IMR-90 (cell line): ENCODE results near the gene ARHGEF7. TPM values are rescaled to one million over a fixed set of nuclear protein-coding genes. Genes with fewer than 3 reads are reported as not detected.

Source experiments
- ATAC-seq: fragments of 200-7000 bp; cut with Tn5 transposase; 2 replicates; pipeline ENCODE4 v1.9.1; 2020; ENCODE audit warnings: low read depth, mild to moderate bottlenecking, moderate library complexity
- BruUV-seq: library from RNA; stranded (reverse); fragments of 400-500 nt; replicated peaks from 2 replicates; lab custom pipeline; 2021; lab: Mats Ljungman, UMichigan
- CTCF ChIA-PET: fragments of 300-600 bp; formaldehyde crosslinking; extraction: SDS; loops from one replicate; lab custom pipeline; 2021; ENCODE audit warnings: antibody characterized with exemption; lab: Yijun Ruan, JAX
- POLR2A ChIA-PET: fragments of 300-600 bp; sonication (Branson Sonifier 250); formaldehyde crosslinking; loops from one replicate; lab custom pipeline; 2022; ENCODE audit warnings: antibody characterized with exemption; ENCODE audit not compliant: unreplicated experiment; lab: Charles Lee
- DNase-seq: peaks from one replicate; pipeline ENCODE4 v3.0.0; 2013
- H2AFZ ChIP-seq: replicated peaks from 2 replicates; pipeline ENCODE3; 2013; ENCODE audit warnings: low read length, mild to moderate bottlenecking; ENCODE audit not compliant: poor library complexity
- H2AK5ac ChIP-seq: 2 replicates; pipeline ENCODE4 v1.6.1; 2013; ENCODE audit warnings: low read depth, low read length, inconsistent platforms
- H2AK9ac ChIP-seq: replicated peaks from 2 replicates; pipeline ENCODE3; 2013; ENCODE audit warnings: mild to moderate bottlenecking, low read depth, low read length, moderate library complexity; ENCODE audit not compliant: poor library complexity
- H2BK120ac ChIP-seq: 2 replicates; pipeline ENCODE4 v1.6.1; 2013; ENCODE audit warnings: low read depth, low read length, inconsistent platforms
- H2BK15ac ChIP-seq: 3 replicates; pipeline ENCODE4 v1.6.1; 2013; ENCODE audit warnings: low read depth, low read length, inconsistent platforms
- H2BK20ac ChIP-seq: 2 replicates; pipeline ENCODE4 v1.6.1; 2013; ENCODE audit warnings: low read depth, mild to moderate bottlenecking, inconsistent platforms, low read length, moderate library complexity
- H2BK5ac ChIP-seq: 2 replicates; pipeline ENCODE4 v1.6.1; 2013; ENCODE audit warnings: mild to moderate bottlenecking, low read depth, low read length, inconsistent platforms; ENCODE audit not compliant: poor library complexity, severe bottlenecking
- H3K14ac ChIP-seq: replicated peaks from 2 replicates; pipeline ENCODE4 v1.6.1; 2013; ENCODE audit warnings: low read depth, low read length, inconsistent platforms
- H3K18ac ChIP-seq: 2 replicates; pipeline ENCODE4 v1.6.1; 2013; ENCODE audit warnings: low read depth, low read length, control low read depth
- H3K23ac ChIP-seq: 2 replicates; pipeline ENCODE4 v1.6.1; 2013; ENCODE audit warnings: low read depth, low read length, inconsistent platforms
- H3K27ac ChIP-seq: 2 replicates; pipeline ENCODE4 v1.5.1; 2013; ENCODE audit warnings: mild to moderate bottlenecking, control low read depth, low read length; ENCODE audit not compliant: insufficient read depth
- H3K27me3 ChIP-seq: 2 replicates; pipeline ENCODE4 v1.6.1; 2013; ENCODE audit warnings: low read length; ENCODE audit not compliant: control insufficient read depth, insufficient read depth
- H3K36me3 ChIP-seq: 2 replicates; pipeline ENCODE4 v1.6.1; 2013; ENCODE audit warnings: low read length, mixed read lengths; ENCODE audit not compliant: control insufficient read depth, insufficient read depth
- H3K4ac ChIP-seq: 2 replicates; pipeline ENCODE4 v1.6.1; 2013; ENCODE audit warnings: low read depth, low read length, inconsistent platforms
- H3K4me1 ChIP-seq: 2 replicates; pipeline ENCODE4 v1.6.1; 2013; ENCODE audit warnings: low read length, mixed read lengths; ENCODE audit not compliant: control insufficient read depth, insufficient read depth
- H3K4me2 ChIP-seq: 2 replicates; pipeline ENCODE4 v1.6.1; 2013; ENCODE audit warnings: low read depth, mild to moderate bottlenecking, control low read depth, low read length, moderate library complexity
- H3K4me3 ChIP-seq: 2 replicates; pipeline ENCODE4 v1.5.1; 2013; ENCODE audit warnings: low read depth, mild to moderate bottlenecking, control low read depth, low read length, moderate library complexity; ENCODE audit not compliant: insufficient read depth
- H3K56ac ChIP-seq: 2 replicates; pipeline ENCODE4 v1.6.1; 2013; ENCODE audit warnings: low read length, inconsistent platforms; ENCODE audit not compliant: insufficient read depth; ENCODE audit errors: extremely low read depth
- H3K79me1 ChIP-seq, 2 experiments: 2 replicates each; pipeline ENCODE4 v1.6.1; 2013; ENCODE audit warnings: low read length in 2 of 2, inconsistent platforms in 1 of 2, low read depth in 1 of 2
- H3K9ac ChIP-seq: 2 replicates; pipeline ENCODE4 v1.6.1; 2013; ENCODE audit warnings: low read depth, low read length, control low read depth
- H3K9me1 ChIP-seq: 2 replicates; pipeline ENCODE4 v1.6.1; 2013; ENCODE audit warnings: low read length, inconsistent platforms; ENCODE audit not compliant: insufficient read depth
- H3K9me3 ChIP-seq: 2 replicates; pipeline ENCODE4 v1.6.1; 2013; ENCODE audit warnings: low read length; ENCODE audit not compliant: control insufficient read depth, insufficient read depth
- H4K20me1 ChIP-seq: 2 replicates; pipeline ENCODE4 v1.6.1; 2013; ENCODE audit warnings: low read length, inconsistent platforms; ENCODE audit not compliant: insufficient read depth
- H4K5ac ChIP-seq: 2 replicates; pipeline ENCODE4 v1.6.1; 2013; ENCODE audit warnings: mild to moderate bottlenecking, low read depth, low read length, control low read depth
- H4K8ac ChIP-seq, 2 experiments: 2 replicates each; pipeline ENCODE4 v1.6.1; 2013; ENCODE audit warnings: low read depth in 2 of 2, low read length in 2 of 2, control low read depth in 1 of 2, inconsistent platforms in 1 of 2
- H4K91ac ChIP-seq: 2 replicates; pipeline ENCODE4 v1.6.1; 2013; ENCODE audit warnings: low read depth, low read length, inconsistent platforms; ENCODE audit not compliant: insufficient read depth
- BHLHE40 ChIP-seq: fragments of 150-350 bp; IDR thresholded peaks from 2 replicates; pipeline ENCODE4 v1.6.1; 2016; ENCODE audit warnings: mild to moderate bottlenecking, low read depth, low read length
- CEBPB ChIP-seq: IDR thresholded peaks from 2 replicates; pipeline ENCODE4 v1.6.1; 2012; ENCODE audit warnings: low read depth, low read length, improper control_type of control experiment
- CHD1 ChIP-seq: IDR thresholded peaks from 2 replicates; pipeline ENCODE4 v1.6.1; 2012; ENCODE audit warnings: low read depth, low read length, improper control_type of control experiment
- CTCF ChIP-seq: conservative IDR thresholded peaks from 2 replicates; pipeline ENCODE4 v1.5.1; 2012; ENCODE audit warnings: mild to moderate bottlenecking, low read depth, low read length, improper control_type of control experiment
- ELK1 ChIP-seq: fragments of 150-350 bp; IDR thresholded peaks from 2 replicates; pipeline ENCODE4 v1.6.1; 2016; ENCODE audit warnings: low read depth, mild to moderate bottlenecking, low read length, moderate library complexity, borderline replicate concordance
- FOS ChIP-seq: fragments of 150-350 bp; IDR thresholded peaks from 2 replicates; pipeline ENCODE4 v1.6.1; 2016; ENCODE audit warnings: low read depth, low read length
- MAFK ChIP-seq: IDR thresholded peaks from 2 replicates; pipeline ENCODE4 v1.6.1; 2012; ENCODE audit warnings: low read depth, low read length, improper control_type of control experiment
- MAZ ChIP-seq: IDR thresholded peaks from 2 replicates; pipeline ENCODE4 v1.6.1; 2012; ENCODE audit warnings: low read depth, mild to moderate bottlenecking, low read length, improper control_type of control experiment, moderate library complexity, borderline replicate concordance
- MXI1 ChIP-seq: IDR thresholded peaks from 2 replicates; pipeline ENCODE4 v1.6.1; 2012; ENCODE audit warnings: low read depth, mild to moderate bottlenecking, low read length, moderate library complexity, borderline replicate concordance
- NFE2L2 ChIP-seq: fragments of 150-350 bp; IDR thresholded peaks from 2 replicates; pipeline ENCODE4 v1.6.1; 2016; ENCODE audit warnings: low read depth, mild to moderate bottlenecking, low read length
- POLR2A ChIP-seq: IDR thresholded peaks from 2 replicates; pipeline ENCODE4 v1.6.1; 2012; ENCODE audit warnings: mild to moderate bottlenecking, low read depth, low read length
- RAD21 ChIP-seq: IDR thresholded peaks from 2 replicates; pipeline ENCODE4 v1.6.1; 2012; ENCODE audit warnings: low read length, improper control_type of control experiment
- RCOR1 ChIP-seq: IDR thresholded peaks from 2 replicates; pipeline ENCODE4 v1.6.1; 2012; ENCODE audit warnings: mild to moderate bottlenecking, low read length, improper control_type of control experiment; ENCODE audit not compliant: insufficient replicate concordance
- RFX5 ChIP-seq: IDR thresholded peaks from 2 replicates; pipeline ENCODE4 v1.8.0; 2012; ENCODE audit warnings: low read depth, mild to moderate bottlenecking, low read length, moderate library complexity
- SMC3 ChIP-seq: fragments of 150-350 bp; IDR thresholded peaks from 2 replicates; pipeline ENCODE4 v1.6.1; 2016; ENCODE audit warnings: low read depth, mild to moderate bottlenecking, antibody characterized with exemption, low read length, moderate library complexity
- USF2 ChIP-seq: fragments of 150-350 bp; IDR thresholded peaks from 2 replicates; pipeline ENCODE4 v1.6.1; 2017; ENCODE audit warnings: mild to moderate bottlenecking, antibody characterized with exemption, low read length, low read depth
- WGBS, 2 experiments: methylation state at CpG; one replicate each; pipeline versions ENCODE4 v1.1.5 to v1.1.7; 2013; ENCODE audit warnings: missing lambda C conversion rate in 2 of 2; ENCODE audit not compliant: insufficient read length in 1 of 2; ENCODE audit errors: extremely low coverage in 2 of 2; 5-methylcytosine and 5-hydroxymethylcytosine counted together
- dilution Hi-C: fragments of 300-500 bp; cut with HindIII; formaldehyde crosslinking; loops from one replicate; pipeline ENCODE4 v1.14.3; 2018; ENCODE audit warnings: low sequenced_read_pairs; ENCODE audit not compliant: unreplicated experiment
- in situ Hi-C: fragments of 300-500 bp; cut with MboI; formaldehyde crosslinking; loops from 3 replicates; pipeline ENCODE4 v1.14.3; 2019; ENCODE audit warnings: low sequenced_read_pairs, inconsistent platforms, mixed read lengths
- intact Hi-C: fragments of 100-400 bp; cut with micrococcal nuclease; formaldehyde crosslinking; loops from 2 replicates; pipeline ENCODE4 v1.10.0; 2022
- polyA plus RNA-seq, 3 experiments: library from polyadenylated mRNA; depleted of rRNA; stranded (reverse); fragments of >200 nt; gene quantifications; 2 replicates each; pipeline ENCODE4 v1.2.3, GENCODE V29; 2012; ENCODE audit warnings: low replicate concordance in 1 of 3
- total RNA-seq: library from RNA; depleted of rRNA; stranded (reverse); fragments of >200 nt; gene quantifications from 2 replicates; pipeline ENCODE4 v1.2.3, GENCODE V29; 2012

ARHGEF7 gene
- total and polyA plus RNA-seq, 2 of the 4 experiments (the other 2 are of a cell fraction) = 32.9 to 59.0 TPM

- Histone ChIP-seq H3K36me3 (peaks cover 35% of the 10 kb centered on the region), H3K27me3 (no peaks in the 10 kb centered on the region), H2BK120ac (no peak overlapping the region), H3K56ac (no peak overlapping the region), H3K9ac (no peak overlapping the region), H2AK5ac (no peak overlapping the region), H3K27ac (no peak overlapping the region), H2BK15ac (no peak overlapping the region), H3K9me3 (no peaks in the 10 kb centered on the region), H3K79me1 (peaks cover 11 to 13% of the 10 kb centered on the region in 2 experiments; a peak in 1 of 4 replicates), H4K91ac (no peak overlapping the region), H2BK20ac (no peak overlapping the region), H3K4me1 (no peaks in the 10 kb centered on the region), H2AFZ (no peak overlapping the region), H3K23ac (no peak overlapping the region), H3K4me2 (no peak overlapping the region), H3K9me1 (no peaks in the 10 kb centered on the region), H3K18ac (no peak overlapping the region), H2AK9ac (no peak overlapping the region), H4K8ac (no peak overlapping the region), H4K5ac (no peak overlapping the region), H3K4ac (no peak overlapping the region), H3K4me3 (no peak overlapping the region), H4K20me1 (no peaks in the 10 kb centered on the region; the same call in 1 of the 2 replicates), H3K14ac (no peak overlapping the region), H2BK5ac (no peak overlapping the region)
- in situ Hi-C loops (no loop called here), intact Hi-C loops (no loop called here), dilution Hi-C loops (no loop called here)
- ChIA-PET CTCF (no interaction called here), POLR2A (no interaction called here)
- ATAC-seq (no peak), DNase-seq (no peak)
- 92% methylated on average over 4 of the region's 13 CpGs; no CpG with 5 or more reads in 1 of the 2 experiments for WGBS, 2 experiments
- BruUV-seq = no TSS peak
- TF ChIP-seq BHLHE40 (no peak), RAD21 (no peak), NFE2L2 (no peak), MAZ (no peak), RFX5 (no peak), USF2 (no peak), MXI1 (no peak), ELK1 (no peak), FOS (no peak), CEBPB (no peak), CTCF (no peak), MAFK (no peak), RCOR1 (no peak), SMC3 (no peak), POLR2A (no peak), CHD1 (no peak)
These were observed 183.3 kb downstream of the ARHGEF7 start for GRCh38 chr13:111298214-111298975.
